Measurements from ENCODE around the gene DUT.

DNA sequence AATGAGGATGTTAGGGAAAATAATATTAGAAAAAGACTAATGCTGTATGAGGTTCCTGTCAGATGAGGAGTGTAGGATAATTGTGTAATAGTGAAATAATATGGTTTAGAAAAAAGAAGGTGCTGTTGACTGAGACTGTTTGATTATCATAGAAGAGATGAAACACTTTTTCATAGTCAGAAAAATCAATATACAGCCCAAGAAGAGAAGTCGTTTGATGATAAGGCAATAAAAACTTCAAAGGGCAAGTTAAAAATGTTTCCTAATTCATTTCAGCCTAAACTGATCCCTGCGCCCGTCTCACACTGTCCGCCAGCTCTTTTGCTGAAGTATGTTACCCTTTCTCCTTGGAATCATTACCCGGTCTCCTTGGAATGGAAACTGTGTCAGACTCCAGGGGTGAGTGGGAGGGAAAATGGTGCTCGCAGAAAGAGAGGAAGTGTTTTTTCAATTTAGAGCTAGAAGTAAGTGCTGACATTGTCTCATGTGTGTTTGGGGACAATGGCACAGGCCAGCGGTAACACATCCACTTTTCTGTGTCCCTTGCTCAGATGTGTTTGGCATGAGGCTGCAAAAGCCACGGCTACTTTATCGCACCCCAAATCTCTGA lies 23.6 kb downstream of the DUT start:
- TF ChIP-seq, protein P1, sequence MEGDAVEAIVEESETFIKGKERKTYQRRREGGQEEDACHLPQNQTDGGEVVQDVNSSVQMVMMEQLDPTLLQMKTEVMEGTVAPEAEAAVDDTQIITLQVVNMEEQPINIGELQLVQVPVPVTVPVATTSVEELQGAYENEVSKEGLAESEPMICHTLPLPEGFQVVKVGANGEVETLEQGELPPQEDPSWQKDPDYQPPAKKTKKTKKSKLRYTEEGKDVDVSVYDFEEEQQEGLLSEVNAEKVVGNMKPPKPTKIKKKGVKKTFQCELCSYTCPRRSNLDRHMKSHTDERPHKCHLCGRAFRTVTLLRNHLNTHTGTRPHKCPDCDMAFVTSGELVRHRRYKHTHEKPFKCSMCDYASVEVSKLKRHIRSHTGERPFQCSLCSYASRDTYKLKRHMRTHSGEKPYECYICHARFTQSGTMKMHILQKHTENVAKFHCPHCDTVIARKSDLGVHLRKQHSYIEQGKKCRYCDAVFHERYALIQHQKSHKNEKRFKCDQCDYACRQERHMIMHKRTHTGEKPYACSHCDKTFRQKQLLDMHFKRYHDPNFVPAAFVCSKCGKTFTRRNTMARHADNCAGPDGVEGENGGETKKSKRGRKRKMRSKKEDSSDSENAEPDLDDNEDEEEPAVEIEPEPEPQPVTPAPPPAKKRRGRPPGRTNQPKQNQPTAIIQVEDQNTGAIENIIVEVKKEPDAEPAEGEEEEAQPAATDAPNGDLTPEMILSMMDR (conservative IDR thresholded peaks at IDR 0.05) = no peak
- no peak for TF ChIP-seq ZFX (IDR thresholded peaks at IDR 0.05)

All from C4-2B (cell line).